Vagina (tissue), 2 donors: ENCODE results near the gene CALD1. TPM values are rescaled to one million over a fixed set of nuclear protein-coding genes. Genes with fewer than 3 reads are reported as not detected.

ENCODE experiments used
- DNase-seq, 2 donors: peaks; one replicate each; pipeline ENCODE4 v3.0.0-alpha.2; 2017; ENCODE audit errors: extremely low spot score in 2 of 2
- H3K27ac ChIP-seq: fragments of 200-600 bp; sonication (generic); one replicate; pipeline ENCODE4 v1.5.1; 2019
- H3K27me3 ChIP-seq: fragments of 200-600 bp; sonication (generic); one replicate; pipeline ENCODE4 v1.5.1; 2019
- H3K36me3 ChIP-seq, 2 donors: fragments of 200-600 bp; sonication (generic); one replicate each; pipeline ENCODE4 v1.5.1; 2017 to 2019
- H3K4me1 ChIP-seq: fragments of 200-600 bp; sonication (generic); one replicate; pipeline ENCODE4 v1.5.1; 2019
- H3K4me3 ChIP-seq, 2 donors: fragments of 200-600 bp; sonication (generic); 1 replicate in 1 of 2; 2 replicates in 1 of 2; pipeline ENCODE4 v1.5.1; 2016 to 2019
- H3K9me3 ChIP-seq: fragments of 200-600 bp; sonication (generic); one replicate; pipeline ENCODE4 v1.5.1; 2019
- CTCF ChIP-seq, 3 experiments: fragments of 450-650 bp in 2 of 3; fragments of 200-600 bp in 1 of 3; sonication (generic) in 1 of 3; IDR thresholded peaks; one replicate each; pipeline ENCODE4 v1.5.1; 2017 to 2019; ENCODE audit warnings: antibody characterized with exemption in 3 of 3, mild to moderate bottlenecking in 2 of 3, moderate library complexity in 2 of 3
- POLR2A ChIP-seq, 2 donors: fragments of 450-650 bp; IDR thresholded peaks; one replicate each; pipeline ENCODE4 v1.6.1; 2017; ENCODE audit warnings: antibody characterized with exemption in 2 of 2, mild to moderate bottlenecking in 2 of 2, moderate library complexity in 2 of 2
- POLR2AphosphoS5 ChIP-seq, 2 donors: sonication (generic); formaldehyde crosslinking; IDR thresholded peaks; one replicate each; pipeline ENCODE4 v1.9.0; 2017; ENCODE audit warnings: antibody characterized with exemption in 2 of 2, mild to moderate bottlenecking in 2 of 2, low read depth in 1 of 2; ENCODE audit not compliant: insufficient read depth in 1 of 2
- intact Hi-C: fragments of 100-400 bp; cut with DNase I; formaldehyde crosslinking; loops from one replicate; pipeline ENCODE4 v1.15.1; 2023
- small RNA-seq: library from RNA; depleted of rRNA; stranded (forward); fragments of <200 nt; gene quantifications from one replicate; pipeline ENCODE3, GENCODE V24; 2016
- total RNA-seq: library from RNA; depleted of rRNA; stranded (reverse); fragments of >200 nt; gene quantifications from one replicate; pipeline ENCODE4 v1.2.3, GENCODE V29; 2016

CALD1 gene
- total RNA-seq, 1 donor from 2014 or later: 343 TPM

DNA sequence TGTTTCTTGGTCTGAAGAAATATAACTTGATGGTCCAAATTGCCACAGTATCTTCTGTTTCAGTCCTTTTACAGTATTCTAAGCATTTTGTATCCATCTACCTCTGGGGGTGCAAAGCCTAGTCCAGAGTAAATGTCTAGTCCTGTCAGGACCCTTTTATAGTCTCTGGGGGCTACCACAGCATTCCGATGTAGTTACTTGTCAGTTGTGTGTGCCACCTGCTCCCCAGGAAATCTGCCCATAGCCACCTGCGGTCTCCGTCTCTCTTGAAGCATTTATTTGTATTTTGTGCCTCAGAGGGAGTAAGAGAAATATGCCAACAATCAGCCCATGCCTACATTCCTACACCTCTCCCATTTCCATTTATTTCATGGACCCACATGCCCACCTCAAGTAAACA, 219.7 kb downstream of the CALD1 start:
- intact Hi-C loops: no loop called here
- peaks cover 0 to 8% of the 10 kb centered on the region in 2 donors for H3K36me3 ChIP-seq
- H3K27me3 ChIP-seq: no peaks in the 10 kb centered on the region
- no peaks in the 10 kb centered on the region for H3K9me3 ChIP-seq
- TF ChIP-seq CTCF (IDR thresholded peaks at IDR 0.05) (no peak), POLR2A (IDR thresholded peaks at IDR 0.05) (no peak), POLR2AphosphoS5 (IDR thresholded peaks at IDR 0.05; ENCODE audit: insufficient read depth in 1 of 2, low read depth in 1 of 2) (no peak)
- H3K27ac ChIP-seq: no peak overlapping the region
- peaks cover 17% of the 10 kb centered on the region for H3K4me1 ChIP-seq
- no peak overlapping the region for H3K4me3 ChIP-seq
- DNase-seq: no peak

GRCh38 chr7:135001390-135002165, 222.1 kb downstream of the CALD1 start:
- TF ChIP-seq POLR2AphosphoS5 (IDR thresholded peaks at IDR 0.05; ENCODE audit: insufficient read depth in 1 of 2, low read depth in 1 of 2): no peak
- no peak for TF ChIP-seq CTCF (IDR thresholded peaks at IDR 0.05)
- TF ChIP-seq POLR2A (IDR thresholded peaks at IDR 0.05): no peak
- intact Hi-C loops: no loop called here
- H3K4me3 ChIP-seq: no peak overlapping the region
- no peak overlapping the region for H3K27ac ChIP-seq
- H3K4me1 ChIP-seq: peaks cover 8% of the 10 kb centered on the region
- no peak for DNase-seq
- H3K27me3 ChIP-seq: no peaks in the 10 kb centered on the region
- no peaks in the 10 kb centered on the region for H3K36me3 ChIP-seq
- no peaks in the 10 kb centered on the region for H3K9me3 ChIP-seq

DNA sequence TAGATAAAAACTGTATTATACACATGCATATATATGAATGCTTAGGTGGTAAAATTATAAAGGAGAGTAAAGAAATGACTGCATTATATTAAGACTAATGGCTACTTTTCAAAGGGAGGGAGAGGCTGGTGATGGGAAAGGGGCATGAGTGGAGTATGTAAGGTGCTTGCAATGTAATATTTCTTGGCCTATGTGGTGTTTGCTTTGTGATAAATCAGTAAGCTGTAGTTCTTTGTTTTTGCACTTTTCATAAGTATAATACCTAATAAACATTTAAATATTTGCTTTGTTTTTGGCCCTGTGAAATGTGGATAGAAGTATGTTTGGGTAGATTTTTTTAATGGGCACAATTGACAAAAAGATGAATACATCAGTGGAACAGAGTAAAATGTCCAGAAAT, 232.8 kb downstream of the CALD1 start:
- no peaks in the 10 kb centered on the region for H3K4me1 ChIP-seq
- no peaks in the 10 kb centered on the region for H3K36me3 ChIP-seq
- no peak for TF ChIP-seq POLR2AphosphoS5 (IDR thresholded peaks at IDR 0.05; ENCODE audit: insufficient read depth in 1 of 2, low read depth in 1 of 2)
- TF ChIP-seq CTCF (IDR thresholded peaks at IDR 0.05): no peak
- no peak for TF ChIP-seq POLR2A (IDR thresholded peaks at IDR 0.05)
- intact Hi-C loops: no loop called here
- H3K27me3 ChIP-seq: no peaks in the 10 kb centered on the region
- no peak overlapping the region for H3K4me3 ChIP-seq
- no peaks in the 10 kb centered on the region for H3K9me3 ChIP-seq
- DNase-seq: no peak
- no peak overlapping the region for H3K27ac ChIP-seq

Small RNAs within 50 kb of the gene (small RNA-seq; reads per million reads assigned to genes)
- not detected for gene TUBB3P2

Other genes with a start within 250 kb of the CALD1 start
- 11.5 TPM for gene AKR1B15, start 230.5 kb upstream of the CALD1 start, total RNA-seq
- gene BPGM, start 132.8 kb upstream of the CALD1 start, total RNA-seq: 9.1 TPM
- 4.9 TPM for gene AGBL3, start 206.9 kb downstream of the CALD1 start, total RNA-seq